GM18511 (cell line): ENCODE data around the gene NHEJ1.

ENCODE experiments used
- ATAC-seq: cut with Tn5 transposase; IDR thresholded peaks from one replicate; pipeline ENCODE4 v1.9.1; 2021; ENCODE audit warnings: mild to moderate bottlenecking, moderate library complexity; ENCODE audit not compliant: unreplicated experiment

NHEJ1 gene

GRCh38 chr2:219168932-219169331, 8.3 kb upstream of the NHEJ1 start:
- no peak for ATAC-seq

GRCh38 chr2:219168526-219168925, 7.9 kb upstream of the NHEJ1 start:
- ATAC-seq, result no peak

GRCh38 chr2:219167997-219168396, 7.4 kb upstream of the NHEJ1 start:
- no peak for ATAC-seq

- no peak for ATAC-seq
Observed at GRCh38 chr2:219165058-219165911, 4.7 kb upstream of the NHEJ1 start.

- ATAC-seq, result no peak
Observed at GRCh38 chr2:219163156-219163555, 2.5 kb upstream of the NHEJ1 start.

GRCh38 chr2:219161097-219161496, 482 bp upstream of the NHEJ1 start:
- no peak for ATAC-seq

GRCh38 chr2:219159771-219160185, 837 bp downstream of the NHEJ1 start:
- no peak for ATAC-seq

GRCh38 chr2:219158586-219158985, 2.0 kb downstream of the NHEJ1 start:
- ATAC-seq, result no peak

GRCh38 chr2:219158025-219158424, 2.6 kb downstream of the NHEJ1 start:
- no peak for ATAC-seq

- ATAC-seq, result no peak
Observed at GRCh38 chr2:219157396-219157795, 3.2 kb downstream of the NHEJ1 start.

- no peak for ATAC-seq
Observed at GRCh38 chr2:219155054-219155644, 5.5 kb downstream of the NHEJ1 start.

- ATAC-seq, result no peak
Observed at GRCh38 chr2:219149667-219150066, 10.9 kb downstream of the NHEJ1 start.

GRCh38 chr2:219142329-219142728, 18.3 kb downstream of the NHEJ1 start:
- no peak for ATAC-seq

- no peak for ATAC-seq
Observed at GRCh38 chr2:219140722-219141121, 19.9 kb downstream of the NHEJ1 start.

- ATAC-seq, result no peak
Observed at GRCh38 chr2:219133976-219134375, 26.6 kb downstream of the NHEJ1 start.

GRCh38 chr2:219131744-219132143, 28.9 kb downstream of the NHEJ1 start:
- no peak for ATAC-seq

- ATAC-seq, result no peak
Observed at GRCh38 chr2:219131327-219131726, 29.3 kb downstream of the NHEJ1 start.

- no peak for ATAC-seq
Observed at GRCh38 chr2:219129589-219129988, 31.0 kb downstream of the NHEJ1 start.

- no peak for ATAC-seq
Observed at GRCh38 chr2:219128396-219128795, 32.2 kb downstream of the NHEJ1 start.

- no peak for ATAC-seq
Observed at GRCh38 chr2:219127037-219127635, 33.5 kb downstream of the NHEJ1 start.

GRCh38 chr2:219126555-219126954, 34.1 kb downstream of the NHEJ1 start:
- no peak for ATAC-seq

- ATAC-seq, result no peak
Observed at GRCh38 chr2:219125886-219126270, 34.7 kb downstream of the NHEJ1 start.
